Posterior cingulate gyrus (tissue), 11 donors: ENCODE results near the gene MKI67.
"Not testable (repeated sequence)": the region's sequence is repeated elsewhere in the genome, so short reads cannot be mapped to it uniquely, and the experiment has no call there.

Experiments used
- DNase-seq, 10 donors: peaks; one replicate each; pipeline versions ENCODE4 v3.0.0 to v3.0.0-alpha.2; 2020 to 2021; ENCODE audit warnings: mixed read lengths in 3 of 10
- intact Hi-C: fragments of 100-400 bp; cut with DNase I; formaldehyde crosslinking; loops from one replicate; pipeline ENCODE4 v1.15.1; 2023

Gene MKI67

DNA sequence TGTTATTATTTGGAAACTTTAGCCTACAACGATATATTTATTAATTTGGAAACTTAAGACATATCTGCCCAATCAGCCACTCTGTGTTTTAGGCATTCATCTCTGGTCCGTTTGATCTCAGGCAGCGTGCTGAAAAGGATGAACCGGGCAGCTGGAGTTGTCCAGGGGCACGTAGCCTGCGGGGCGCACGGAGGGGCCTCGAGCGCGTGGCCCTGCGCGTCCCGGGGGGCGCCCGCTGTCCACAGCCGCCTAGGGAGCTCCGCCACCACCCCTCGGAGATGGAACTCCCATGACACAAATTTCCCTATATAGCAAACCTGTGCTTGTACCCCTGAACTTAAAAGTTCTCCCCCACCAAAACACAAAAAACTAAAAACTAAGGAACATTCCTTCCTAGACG, 24.3 kb upstream of the MKI67 start:
- intact Hi-C loops, result loop anchor here (1.0 kb wide), 1 partner anchor 72 kb away; no protein-coding TSS in a partner anchor
- DNase-seq, result no peak

DNA sequence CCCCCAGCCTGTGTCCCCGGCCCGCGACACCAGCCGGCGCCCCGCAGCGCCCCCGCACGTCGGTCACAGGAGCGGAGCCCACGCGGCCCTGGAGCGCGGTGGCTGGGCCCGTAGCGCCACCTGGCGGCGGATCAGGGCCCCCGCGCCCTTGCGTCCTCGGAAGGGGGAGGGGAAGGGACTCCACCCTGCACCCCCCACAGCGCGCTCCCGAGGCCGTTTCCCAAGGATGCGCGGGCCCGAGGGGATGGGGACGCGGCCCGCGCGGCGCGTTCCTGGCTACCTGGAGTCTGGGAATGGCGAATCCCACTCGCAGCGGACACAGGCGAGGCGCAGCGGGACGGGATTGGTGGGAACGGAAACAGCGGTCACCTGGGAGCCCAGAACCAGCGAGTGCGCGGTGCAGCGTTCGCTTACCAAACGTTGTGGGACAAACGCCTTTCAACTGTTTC, 23.8 kb upstream of the MKI67 start:
- peak in 9 of 10 donors; percentile 51 to 94 (median 55) for DNase-seq
- intact Hi-C loops, result loop anchor here (1.0 kb wide), 1 partner anchor 72 kb away; no protein-coding TSS in a partner anchor

DNA sequence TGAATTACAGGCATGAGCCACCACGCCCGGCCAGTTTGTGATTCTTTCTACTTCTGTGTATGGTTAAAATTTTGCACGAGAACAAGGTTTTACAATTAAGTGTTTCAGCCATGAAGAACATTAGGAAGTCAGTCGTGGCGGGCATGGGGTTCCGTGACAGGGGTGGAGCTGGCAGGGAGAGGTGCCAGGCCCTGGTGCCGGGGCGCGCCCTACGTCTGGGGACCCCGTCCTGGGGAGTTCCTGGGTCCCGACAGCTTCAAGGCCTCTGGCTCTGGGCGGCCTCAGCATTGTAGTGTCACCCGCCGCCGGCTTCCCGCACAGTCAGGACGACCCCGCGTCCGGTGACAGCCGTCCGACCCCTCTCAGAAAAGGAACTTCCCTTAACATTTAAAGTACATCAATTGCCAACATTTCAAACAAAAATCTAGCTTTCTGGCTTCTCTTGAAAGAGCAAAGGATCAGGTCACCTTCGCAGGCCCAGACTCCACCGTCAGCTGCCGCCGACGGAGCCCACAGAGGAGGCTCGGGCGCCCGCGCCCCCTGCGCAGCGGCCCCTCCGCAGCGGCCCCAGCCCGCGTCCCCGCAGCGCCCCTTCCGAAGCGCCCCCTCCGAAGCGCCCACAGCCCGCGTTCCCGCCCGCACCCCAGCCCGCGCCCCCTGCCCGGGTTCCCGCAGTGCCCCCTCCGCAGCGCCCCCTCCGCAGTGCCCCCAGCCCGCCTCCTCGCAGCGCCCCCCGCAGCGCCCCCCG, 23.2 kb upstream of the MKI67 start:
- intact Hi-C loops, result loop anchor here (1.0 kb wide), 1 partner anchor 71 kb away; no protein-coding TSS in a partner anchor
- DNase-seq, result peak in 1 of 10 donors; percentile 66

DNA sequence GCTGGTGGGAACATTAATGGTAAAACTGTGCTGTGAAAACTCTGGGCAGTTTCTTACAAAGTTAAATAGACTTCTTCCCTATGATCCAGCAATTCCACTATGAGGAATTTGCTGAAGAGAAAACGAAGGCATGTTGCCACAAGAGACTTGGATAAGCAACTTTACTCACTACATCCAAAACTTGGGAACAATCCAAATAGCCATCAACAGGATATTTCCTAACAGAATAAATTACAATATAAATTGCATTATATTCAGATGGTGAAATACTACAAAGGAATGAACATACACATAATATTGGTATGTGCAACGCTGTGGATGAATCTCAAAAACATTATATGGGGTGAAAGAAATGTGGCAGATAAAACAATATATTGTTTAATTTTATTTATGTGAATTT, 21.4 kb upstream of the MKI67 start:
- DNase-seq, result no peak
- intact Hi-C loops, result no loop called here

DNA sequence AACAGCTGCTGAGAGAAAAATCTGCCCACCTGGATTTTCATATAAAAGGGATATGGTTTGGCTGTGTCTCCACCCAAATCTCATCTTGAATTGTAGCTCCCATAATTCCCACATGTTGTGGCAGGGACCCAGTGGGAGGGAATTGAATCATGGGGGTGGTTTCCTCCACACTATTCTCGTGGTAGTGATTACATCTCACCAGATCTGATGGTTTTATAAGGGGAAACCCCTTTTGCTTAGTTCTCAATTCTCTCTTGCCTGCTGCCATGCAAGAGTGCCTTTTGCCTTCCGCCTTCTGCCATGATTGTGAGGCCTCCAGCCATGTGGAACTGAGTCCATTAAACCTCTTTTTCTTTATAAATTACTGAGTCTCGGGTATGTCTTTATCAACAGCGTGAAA, 20.8 kb upstream of the MKI67 start:
- DNase-seq, result no peak
- intact Hi-C loops, result no loop called here

DNA sequence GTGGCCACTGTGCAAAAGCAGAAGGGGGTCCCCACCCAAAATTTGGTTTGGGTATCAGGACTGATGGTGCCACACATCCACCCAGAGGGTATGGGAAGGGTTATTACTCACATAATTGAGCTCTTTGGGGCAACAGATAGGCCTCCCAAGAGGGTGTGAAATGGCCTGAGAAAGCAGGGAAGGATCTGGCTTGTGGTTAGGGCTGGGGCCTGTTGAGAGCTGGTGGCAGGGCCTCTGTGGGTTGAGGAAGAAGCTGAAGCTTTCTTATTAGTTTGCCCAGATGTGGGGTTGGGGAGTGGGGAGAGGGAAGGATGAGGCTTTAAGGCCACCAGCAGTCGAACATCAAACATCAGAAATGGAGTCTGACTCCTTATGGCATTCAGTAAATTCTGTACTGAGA, 18.3 kb upstream of the MKI67 start:
- intact Hi-C loops, result no loop called here
- DNase-seq, result peak in 1 of 10 donors; percentile 15

DNA sequence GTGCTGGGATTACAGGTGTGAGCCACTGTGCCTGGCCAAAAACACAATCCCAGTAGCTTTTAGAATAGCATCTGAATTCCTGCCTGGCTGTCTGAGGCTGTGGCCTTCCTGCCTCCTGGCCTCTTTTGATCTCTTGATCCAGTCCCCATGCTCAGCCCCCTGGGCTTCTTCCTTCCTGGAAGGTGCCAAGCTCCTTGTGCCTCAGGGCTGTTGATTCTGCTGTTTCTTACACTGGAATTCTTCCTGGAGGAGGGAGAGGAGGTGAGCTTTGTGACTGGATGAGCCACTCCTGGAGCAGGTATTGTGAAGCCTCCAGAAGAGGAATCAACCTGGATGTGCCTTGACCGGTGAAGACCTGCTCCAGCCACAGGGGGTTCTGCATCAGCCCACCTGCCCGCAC, 17.3 kb upstream of the MKI67 start:
- intact Hi-C loops, result no loop called here
- no peak for DNase-seq

DNA sequence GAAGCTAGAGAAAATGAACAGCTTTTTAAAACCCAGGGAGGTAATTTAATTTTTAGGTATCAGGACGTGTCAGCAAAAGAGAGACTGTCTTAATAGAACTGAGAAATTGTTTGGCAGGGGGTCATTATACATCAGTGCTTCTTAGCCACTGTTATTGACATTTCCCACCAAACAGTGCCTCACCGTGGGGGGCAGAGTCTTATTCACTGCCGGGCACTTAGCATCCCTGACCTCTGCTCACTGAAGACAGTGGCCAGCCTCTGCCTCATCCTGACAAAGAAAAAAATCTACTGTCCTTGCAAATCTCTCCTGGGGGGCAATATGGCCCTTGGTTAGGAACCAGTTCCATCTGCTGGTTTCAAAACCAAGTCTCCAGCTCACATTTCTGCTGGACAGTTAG, 14.2 kb upstream of the MKI67 start:
- intact Hi-C loops, result no loop called here
- DNase-seq, result no peak

DNA sequence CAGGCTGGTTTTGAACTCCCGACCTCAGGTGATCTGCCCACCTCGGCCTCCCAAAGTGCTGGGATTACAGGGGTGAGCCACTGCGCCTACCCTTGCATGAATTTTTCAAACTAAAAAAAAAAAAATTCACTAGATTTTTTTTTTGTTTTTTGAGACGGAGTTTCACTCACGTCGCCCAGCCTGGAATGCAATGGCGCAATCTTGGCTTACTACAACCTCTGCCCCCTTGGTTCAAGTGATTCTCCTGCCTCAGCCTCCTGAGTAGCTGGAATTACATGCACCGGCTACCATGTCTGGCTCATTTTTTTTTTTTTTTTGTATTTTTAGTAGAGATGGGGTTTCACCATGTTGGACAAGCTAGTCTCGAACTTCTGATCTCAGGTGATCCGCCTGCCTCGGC, 12.2 kb upstream of the MKI67 start:
- intact Hi-C loops, DNase-seq: not testable (repeated sequence)

DNA sequence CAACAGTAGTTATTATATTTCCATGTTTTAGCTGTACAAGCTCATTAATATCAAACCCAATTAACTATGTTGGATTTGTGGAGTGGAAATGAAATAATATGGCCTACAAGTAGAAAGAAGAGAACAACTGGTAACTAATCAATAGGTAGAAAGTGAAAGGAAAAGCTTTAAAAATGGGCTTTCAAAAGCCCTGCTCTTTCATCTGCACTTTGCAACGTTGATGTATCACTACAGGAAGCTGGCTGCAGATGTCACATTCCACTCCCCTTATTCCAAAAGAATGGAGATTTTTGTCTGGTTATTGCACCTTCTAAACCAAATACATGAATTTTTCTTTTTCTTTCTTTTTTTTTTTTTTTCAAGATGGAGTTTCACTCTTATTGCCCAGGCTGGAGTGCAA, 11.7 kb upstream of the MKI67 start:
- DNase-seq, result no peak
- intact Hi-C loops, result no loop called here

DNA sequence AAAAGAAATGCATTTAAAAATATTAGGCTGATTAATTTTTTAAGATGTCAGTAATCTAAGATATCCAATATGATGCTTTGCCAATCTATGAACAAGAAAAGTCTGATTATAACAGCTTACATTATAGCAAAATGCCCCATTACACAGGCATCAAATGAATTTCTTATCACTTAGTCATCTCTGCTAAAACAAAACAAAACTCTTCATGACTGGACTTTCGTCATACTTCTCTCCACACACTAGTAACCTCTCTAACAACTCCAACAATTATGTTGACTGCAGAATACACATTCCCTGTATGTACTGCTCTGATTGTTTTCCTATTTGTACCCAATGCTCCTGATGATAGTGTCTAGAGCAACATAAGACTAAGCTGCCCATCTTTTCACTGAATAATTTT, 3.8 kb upstream of the MKI67 start:
- DNase-seq, result no peak
- intact Hi-C loops, result no loop called here

DNA sequence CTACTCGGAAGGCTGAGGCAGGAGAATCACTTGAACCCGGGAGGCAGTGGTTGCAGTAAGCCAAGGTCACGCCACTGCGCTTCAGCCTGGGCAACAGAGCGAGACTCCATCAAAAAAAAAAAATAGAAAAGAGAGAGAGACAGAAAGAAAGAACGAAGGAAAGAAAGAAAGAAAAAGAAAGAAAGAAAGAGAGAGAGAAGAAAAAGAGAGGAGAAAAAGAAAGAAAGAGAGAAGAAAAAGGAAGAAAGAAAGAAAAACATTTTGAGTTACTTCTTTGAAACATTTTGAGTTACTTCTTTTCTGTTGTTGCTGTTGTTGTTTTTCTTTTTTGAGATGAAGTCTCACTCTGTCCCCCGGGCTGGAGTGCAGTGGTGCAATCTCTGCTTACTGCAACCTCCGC, 2.4 kb upstream of the MKI67 start:
- no peak for DNase-seq
- intact Hi-C loops, result no loop called here

DNA sequence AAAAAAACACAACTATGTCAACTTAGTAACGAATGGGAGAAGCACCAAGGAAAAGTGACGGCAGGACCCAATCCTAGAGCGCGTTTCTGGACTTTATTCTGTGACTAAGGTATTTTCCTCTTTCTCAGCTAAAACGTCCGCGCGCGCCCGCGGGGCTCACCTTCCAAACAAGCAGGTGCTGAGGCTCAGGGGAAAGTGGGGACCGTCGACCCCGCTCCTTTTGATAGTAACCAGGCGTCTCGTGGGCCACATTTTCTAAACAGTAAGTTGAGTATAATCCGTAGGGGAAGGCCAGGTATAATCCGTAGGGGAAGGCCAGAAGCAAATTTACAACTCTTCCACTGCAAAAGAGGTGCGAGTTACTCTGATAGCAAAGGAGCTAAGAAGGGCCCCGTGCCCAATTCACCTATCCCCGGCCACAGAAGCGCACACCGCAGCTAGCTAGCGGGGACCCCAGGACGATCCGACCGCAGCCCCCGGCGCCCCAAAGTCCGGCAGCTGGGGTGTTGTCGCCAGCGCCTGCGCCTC, 743 bp downstream of the MKI67 start:
- DNase-seq, result no peak

DNA sequence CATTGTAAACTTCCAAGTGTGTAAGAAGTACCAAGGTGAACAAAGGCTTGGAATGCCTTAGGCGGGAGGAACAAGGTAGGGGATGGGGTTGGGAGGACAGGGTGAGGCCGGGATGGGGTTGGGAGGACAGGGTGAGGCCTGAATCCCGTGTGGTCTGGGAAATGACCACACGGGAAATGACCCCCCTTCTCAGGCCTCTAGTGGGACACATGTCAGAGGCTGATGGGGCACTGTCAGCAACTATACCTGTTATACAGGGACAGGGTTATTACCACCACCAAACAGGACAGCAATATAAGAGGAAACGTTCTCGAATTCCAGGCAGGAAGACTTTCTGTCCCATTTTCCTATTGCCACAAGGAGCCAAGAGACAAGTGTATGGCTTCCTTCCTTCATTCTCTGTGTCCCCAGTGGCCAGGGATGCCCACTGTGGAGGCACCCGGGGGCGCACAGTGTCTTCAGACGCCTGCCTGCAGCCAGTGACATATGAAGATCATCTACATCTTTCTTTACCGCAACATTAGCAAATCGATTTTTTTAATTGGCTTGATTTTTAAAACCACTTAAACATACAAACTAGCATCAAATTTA, 1.3 kb downstream of the MKI67 start:
- no peak for DNase-seq
- intact Hi-C loops, result no loop called here

More for the DNA sequence above, 743 bp downstream of the MKI67 start:
- intact Hi-C loops, result no loop called here

DNA sequence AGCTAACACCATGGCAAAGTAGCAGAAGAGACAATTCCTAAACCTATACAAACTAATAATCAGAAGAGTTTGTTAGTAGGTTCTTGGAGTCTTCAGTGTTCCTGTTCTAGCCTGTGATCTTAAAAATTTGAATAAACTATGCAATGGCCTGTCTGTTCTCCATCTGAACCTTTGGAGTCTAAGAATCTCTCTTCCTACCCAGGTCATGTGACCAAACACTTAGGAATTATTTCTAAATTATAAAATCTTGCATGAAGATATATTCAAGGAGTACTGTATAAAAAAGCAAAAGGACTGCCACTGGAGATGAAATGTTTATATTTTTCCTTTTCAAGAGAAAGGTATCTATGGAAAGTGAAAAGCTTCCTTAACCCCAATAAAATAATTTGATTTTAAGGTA, 2.4 kb downstream of the MKI67 start:
- no peak for DNase-seq
- intact Hi-C loops, result no loop called here

DNA sequence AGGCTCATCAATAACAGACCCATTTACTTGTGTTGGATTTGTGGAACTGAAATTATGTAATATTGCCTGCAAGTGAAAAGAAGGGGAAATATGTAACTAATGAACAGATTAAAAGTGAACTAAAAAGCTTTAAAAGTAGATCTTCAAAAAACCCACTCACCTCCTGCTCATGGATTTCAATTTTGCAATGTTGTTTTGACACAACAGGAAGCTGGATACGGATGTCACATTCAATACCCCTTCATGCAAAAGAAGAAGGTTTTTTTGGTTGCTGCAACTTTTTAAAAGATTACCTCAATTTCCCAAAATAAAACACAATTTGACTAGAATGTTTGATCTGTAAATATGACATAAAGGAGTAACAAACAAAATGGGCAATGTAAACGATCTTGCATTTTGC, 3.3 kb downstream of the MKI67 start:
- intact Hi-C loops, result no loop called here
- no peak for DNase-seq

DNA sequence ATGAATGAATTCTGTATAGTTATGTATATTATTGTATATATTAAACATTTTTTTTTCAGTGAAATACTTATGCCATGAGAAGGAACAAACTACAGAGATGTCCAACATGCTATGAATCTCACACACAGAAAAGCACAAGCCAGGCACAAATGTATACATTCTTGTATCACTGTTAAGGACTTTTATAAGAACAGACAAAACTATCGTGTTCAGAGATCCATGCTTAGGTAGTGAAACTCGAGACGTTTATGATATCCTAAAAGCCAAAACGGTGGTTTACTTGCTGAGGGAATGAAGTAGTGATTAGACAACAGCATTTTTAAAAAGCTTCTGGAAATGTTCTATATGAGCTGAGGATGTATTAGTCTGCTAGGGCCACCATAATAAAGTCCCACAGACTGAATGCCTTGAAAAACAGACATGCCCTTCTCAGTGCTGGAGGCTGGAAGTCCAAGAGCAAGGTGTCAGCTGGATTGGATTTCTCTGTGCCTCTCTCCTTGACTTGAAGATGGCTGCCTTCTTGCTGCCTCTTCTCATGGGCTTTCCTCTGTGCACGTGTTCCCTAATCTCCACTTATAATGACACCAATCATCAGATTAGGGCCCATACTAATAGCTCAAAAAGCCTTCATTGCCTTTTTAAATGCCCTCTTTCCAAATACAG, 4.3 kb downstream of the MKI67 start:
- intact Hi-C loops, result no loop called here
- DNase-seq, result no peak

DNA sequence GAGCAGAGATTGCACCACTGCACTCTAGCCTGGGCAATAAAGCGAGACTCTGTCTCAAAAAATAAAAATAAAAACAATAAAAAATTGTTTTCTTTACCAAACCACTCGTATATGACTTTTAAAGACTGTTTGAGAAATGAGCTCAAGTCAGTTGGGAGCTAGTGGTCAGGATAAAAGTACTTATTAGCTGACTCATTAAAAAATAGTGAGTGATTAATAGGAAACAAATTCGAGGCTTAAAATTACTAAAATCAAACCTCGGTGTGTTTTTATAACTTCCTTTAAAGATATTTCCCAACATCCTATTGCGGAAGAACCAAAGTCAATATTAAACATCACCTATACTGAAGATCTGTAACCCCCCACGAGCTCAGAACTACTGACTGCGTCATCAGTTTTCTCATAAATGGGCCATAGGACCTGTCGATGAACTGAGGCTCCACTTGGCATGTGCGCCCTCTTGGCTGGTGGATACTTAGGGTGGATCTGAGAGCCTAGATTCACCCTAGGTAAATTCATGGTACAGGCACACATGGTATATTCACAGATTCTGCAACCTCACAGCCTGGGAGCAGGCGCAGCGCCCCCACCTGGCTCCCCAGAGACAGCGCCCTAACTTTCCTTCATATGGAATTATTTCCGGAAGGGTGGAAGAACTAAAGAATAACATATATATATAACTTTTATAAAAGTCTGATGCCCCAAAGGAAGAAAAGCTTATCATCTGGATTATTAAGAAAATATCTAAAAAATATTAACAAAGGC, 9.2 kb downstream of the MKI67 start:
- no peak for DNase-seq
- intact Hi-C loops, result no loop called here

DNA sequence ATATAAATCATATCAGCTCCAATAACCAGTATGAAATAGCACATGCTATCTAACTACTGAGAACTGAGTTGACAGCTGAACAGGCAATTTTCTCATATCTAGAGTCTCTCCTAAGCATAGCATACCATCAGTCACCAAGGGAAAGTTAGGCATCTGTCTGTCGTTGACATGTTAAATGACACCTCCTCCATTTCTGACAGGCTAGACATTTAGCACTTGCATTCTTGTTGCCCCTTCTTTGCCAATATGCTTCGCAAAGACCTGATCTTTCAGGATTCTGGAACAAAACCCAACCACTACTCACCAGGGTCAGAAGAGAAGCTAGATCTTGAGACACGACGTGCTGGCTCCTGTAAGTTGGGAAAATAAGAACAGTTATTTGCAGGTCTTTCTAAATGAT, 10.0 kb downstream of the MKI67 start:
- intact Hi-C loops, result no loop called here
- DNase-seq, result no peak

DNA sequence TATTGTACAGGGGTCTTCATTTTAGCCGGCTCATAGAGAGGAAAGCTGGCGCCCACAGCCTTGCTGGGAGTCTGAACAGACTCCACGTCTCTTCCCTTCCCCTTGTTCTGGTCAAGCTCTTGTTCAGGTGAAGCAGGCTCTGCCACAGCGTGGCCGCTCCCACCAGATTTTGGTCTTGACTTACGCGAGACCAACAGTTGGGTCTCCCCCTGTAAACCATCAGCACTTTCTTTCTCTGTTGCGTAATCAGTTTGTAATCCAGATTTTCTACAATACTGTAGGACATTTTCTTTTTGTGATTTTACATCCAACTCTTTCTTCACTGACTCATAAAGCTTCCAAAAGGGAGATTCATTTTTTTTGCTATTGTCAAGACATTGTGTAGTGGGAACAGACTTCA, 10.9 kb downstream of the MKI67 start:
- intact Hi-C loops, result no loop called here
- DNase-seq, result no peak

DNA sequence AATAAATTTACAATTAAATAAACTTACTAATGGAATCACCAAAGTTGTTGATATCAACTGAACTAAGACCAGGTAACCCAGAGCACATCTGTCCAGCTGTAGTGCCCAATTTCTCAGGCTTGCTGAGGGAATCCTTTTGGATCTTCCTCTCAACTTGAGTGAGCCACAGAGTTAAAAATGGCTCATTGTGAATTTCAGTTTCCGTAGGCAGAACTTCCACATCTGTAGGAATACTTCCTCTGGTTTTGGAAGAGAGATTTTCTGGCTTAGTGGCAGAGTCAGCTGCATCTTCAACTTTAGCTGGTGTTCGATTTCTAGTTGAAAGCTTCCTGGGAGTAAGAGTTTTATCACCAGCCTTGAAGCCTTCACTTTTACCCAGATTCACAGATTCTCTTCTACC, 11.3 kb downstream of the MKI67 start:
- no peak for DNase-seq
- intact Hi-C loops, result no loop called here
